HG03378 (cell line): ENCODE results near the gene MYL3.
"Not testable (repeated sequence)": the region's sequence is repeated elsewhere in the genome, so short reads cannot be mapped to it uniquely, and the experiment has no call there.

ENCODE experiments used
- ATAC-seq: cut with Tn5 transposase; IDR thresholded peaks from one replicate; pipeline ENCODE4 v1.9.1; 2021; ENCODE audit warnings: mild to moderate bottlenecking, moderate library complexity; ENCODE audit not compliant: unreplicated experiment

The MYL3 gene

GRCh38 chr3:46831316-46831715 is 31.9 kb downstream of the MYL3 start:
- no peak for ATAC-seq

DNA sequence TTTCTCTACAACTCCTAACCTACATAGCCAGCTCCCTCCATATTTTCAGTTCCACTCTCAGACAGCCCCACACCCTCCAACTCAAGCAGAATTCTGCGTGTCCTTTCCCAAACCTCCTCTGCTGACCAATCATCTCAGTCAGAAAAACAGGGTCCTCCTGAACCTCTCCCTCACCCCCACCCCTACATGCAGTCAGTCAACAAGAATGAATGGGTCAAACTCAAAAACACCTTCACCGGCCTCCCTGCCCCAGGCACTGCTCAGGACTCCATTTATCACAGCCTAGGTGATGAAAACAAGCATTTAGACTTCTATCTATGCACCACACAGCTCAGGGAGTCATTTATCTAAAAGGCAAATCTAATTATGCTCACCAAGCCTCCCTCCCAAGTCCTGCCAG is 32.4 kb downstream of the MYL3 start:
- no peak for ATAC-seq

- ATAC-seq, result peak; percentile 82
Measured at GRCh38 chr3:46829699-46830208, 33.5 kb downstream of the MYL3 start.

DNA sequence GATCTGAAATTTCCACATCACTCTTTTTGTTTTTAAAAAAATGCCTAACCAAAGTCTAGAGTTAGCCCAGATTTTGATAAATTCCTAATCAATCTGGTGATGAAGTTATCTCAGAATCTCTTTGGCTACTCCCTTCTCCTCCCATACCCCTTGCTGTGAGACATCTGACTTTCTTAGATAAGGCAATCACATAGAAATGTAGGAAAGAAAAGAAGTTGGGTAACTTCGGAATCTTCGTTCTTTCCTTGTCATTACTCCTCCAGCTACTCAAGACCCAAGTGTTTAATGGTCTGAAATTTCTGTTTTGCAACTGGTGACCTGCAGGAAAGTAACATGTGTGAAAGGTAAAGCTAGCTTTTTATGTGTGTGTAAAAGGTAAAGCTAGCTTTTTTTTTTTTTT is 37.8 kb downstream of the MYL3 start:
- ATAC-seq, result no peak

DNA sequence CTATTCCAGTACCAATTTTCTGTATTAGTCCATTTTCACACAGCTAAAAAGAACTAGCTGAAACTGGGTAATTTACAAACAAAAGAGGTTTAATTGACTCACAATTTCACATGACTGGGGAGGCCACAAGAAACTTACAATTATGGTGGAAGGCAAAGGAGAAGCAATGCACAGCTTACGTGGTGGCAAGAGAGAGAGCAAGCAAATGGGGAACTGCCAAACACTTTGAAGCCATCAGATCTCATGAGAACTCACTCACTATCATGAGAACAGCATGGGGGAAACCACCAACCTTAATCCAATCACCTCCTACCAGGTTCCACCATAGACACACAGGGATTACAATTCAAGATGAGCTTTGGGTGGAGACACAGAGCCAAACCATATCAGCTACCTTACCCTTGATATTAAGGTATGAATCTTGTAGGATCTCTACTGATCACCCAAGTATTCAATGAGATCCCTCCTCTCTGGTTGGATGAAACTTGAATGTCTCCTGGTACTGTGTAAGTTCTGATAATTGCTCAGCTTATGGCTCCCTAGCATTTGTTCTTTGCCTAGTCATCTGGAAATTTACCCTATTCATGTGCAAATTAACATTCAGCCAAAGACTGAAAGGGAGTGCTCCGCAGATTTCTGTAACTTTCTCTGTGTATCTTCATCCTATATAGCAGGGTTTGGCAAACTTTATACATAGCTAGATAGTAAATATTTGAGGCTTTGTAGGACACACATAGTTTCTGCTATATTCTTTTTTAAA is 38.9 kb downstream of the MYL3 start:
- ATAC-seq, result no peak

DNA sequence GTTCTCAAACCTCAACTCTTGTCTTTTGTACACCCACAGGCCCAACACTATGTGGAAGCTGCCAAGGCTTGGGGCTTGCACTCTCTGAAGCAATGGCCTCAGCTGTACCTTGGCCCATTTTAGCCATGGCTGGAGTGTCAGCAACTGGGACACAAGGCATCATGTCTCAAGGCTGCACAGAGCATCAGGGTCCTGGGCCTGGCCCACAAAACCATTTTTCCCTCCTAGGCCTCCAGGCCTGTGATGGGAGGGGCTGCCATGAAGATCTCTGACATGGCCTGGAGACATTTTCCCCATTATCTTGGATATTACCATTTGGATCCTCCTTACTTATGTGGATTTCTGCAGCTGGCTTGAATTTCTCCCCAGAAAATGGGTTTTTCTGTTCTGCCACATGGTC is 39.9 kb downstream of the MYL3 start:
- ATAC-seq, result not testable (repeated sequence)

DNA sequence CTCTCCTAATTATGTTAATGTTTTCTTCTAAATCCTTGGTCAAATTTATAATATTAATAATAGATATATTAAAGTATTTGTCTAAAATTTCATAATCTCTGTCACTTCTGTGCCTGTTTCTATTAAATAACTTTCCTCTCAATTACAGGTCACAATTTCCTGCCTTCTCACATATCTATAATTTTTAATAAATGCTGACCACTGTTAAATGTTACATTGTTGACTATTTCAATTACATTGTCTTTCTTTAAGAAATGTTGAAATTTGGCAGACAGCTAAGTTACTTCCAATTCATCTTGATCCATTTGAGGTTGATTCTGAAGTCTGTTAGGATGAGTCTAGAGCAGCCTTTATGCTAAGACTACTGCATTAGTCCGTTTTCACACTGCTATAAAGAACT is 41.7 kb downstream of the MYL3 start:
- ATAC-seq, result no peak

- no peak for ATAC-seq
Measured at GRCh38 chr3:46820852-46821251, 42.4 kb downstream of the MYL3 start.

DNA sequence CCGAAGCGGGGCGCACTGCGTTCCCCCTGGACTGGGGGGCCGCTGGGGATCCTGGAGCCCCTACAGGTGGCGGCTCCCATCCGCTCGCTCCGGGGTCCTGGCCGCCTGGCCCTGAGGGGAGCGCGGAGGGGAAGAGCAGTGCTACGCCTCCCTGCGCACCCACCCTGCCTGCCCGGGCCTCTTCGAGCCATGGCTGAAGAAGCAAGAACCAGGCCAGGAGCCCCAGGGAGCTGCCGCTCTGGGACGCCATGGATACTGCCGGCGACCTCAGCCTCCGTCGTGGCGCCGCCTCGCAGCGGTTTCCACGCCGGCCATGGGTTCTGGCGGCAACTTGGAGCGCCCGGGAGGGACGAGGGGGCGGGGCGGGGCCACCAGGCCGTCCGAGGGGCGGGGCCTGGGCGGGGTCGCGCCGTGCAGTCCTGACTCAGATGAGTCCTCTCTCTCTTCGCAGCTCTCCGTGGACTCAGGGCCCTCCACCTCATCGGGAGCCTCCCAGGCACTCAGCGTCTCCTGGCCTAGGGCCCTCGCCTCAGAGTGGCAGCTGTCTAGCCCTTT is 50.9 kb downstream of the MYL3 start:
- no peak for ATAC-seq

DNA sequence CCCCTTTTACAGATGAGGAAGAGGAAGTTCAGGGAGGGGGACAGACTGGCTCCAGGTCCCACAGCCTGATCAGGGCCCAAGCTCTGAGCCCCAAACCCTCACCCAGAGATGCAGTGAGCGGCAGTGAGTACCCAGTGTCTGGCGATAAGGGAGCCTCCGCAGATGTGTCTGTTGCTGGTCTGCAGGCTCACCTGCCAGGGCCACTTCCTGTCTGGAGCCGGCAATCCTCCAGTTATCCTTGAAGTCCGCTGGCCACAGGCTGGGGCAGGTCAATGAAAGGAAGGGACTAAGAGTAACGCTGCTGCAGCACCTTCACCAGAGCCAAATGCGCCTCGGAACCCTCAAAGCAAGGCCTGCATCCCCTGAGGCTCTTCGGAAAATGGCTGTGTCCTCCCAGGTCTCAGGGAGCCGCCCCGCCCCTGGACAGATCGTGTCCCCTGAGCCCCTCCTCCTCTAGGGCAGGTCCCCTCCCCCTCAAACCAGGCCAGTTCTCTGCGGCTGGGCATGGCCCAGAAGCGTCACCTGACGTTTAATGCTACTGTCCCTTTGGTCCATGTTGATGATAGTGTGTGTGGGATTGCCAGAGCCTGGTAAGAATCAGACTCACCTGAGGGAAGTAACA is 51.5 kb downstream of the MYL3 start:
- ATAC-seq, result no peak

GRCh38 chr3:46808766-46809165 is 54.5 kb downstream of the MYL3 start:
- not testable (repeated sequence) for ATAC-seq
